Activated gamma-delta T cell (primary cell): ENCODE results near the gene CCDC116.
"Not testable (repeated sequence)": the region's sequence is repeated elsewhere in the genome, so short reads cannot be mapped to it uniquely, and the experiment has no call there.

Source experiments
- DNase-seq: peaks from one replicate; lab custom pipeline; 2025; lab: John Stamatoyannopoulos, UW

CCDC116 gene

GRCh38 chr22:21650823-21651520 is 18.4 kb downstream of the CCDC116 start:
- DNase-seq: no peak

- DNase-seq: no peak
Observed at GRCh38 chr22:21651521-21652009, 19.0 kb downstream of the CCDC116 start.

- DNase-seq: peak; percentile 72
Observed at GRCh38 chr22:21652010-21652546, 19.5 kb downstream of the CCDC116 start.

DNA sequence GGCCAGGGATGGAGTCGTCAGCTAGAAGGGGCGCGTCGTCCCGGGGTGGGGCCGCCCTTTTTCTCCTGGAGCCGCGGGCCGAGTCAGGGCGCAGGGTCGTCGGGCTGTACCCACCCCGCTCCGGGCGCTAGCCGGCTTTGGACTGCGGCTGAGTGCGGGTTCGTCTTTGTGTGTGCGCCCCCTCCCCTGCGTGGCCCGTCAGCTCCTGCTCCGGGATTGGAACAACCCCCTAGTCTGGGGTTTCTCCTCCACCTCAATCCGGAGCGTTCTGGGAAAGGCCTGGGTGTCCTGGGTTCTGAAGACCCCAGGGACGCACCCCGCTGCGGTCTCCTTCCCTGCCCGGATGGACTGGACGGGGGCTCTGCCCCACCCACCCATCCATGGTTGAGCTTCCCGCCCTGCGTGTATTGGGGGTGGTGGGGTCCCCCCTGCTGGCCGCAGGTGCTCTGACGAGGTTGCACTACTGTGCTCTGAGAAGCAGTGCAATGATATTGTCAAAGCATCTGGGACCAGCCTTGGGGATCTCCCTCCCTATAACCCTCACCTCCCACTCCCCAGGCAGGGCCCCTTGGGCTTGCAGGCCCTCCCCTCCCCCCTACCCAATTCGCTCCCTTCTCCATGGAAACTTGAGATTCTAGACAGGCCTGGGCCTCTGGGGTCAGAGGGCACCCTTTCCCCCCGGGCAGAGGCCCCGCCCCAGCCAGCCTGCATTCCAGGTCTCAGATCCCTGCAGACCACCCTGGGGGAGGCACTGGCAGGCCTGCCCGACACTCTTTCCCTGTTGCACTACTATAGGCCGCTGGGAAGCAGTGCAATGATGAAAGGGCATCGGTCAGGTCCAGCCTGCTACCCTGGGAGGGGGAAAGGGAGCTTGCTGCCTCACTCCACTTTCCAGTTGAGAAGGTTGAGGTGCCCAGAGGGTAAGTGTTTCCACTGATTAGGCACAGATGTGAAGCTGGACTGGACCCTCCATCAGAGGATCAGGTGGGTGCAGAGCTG is 20.3 kb downstream of the CCDC116 start:
- DNase-seq: no peak

DNA sequence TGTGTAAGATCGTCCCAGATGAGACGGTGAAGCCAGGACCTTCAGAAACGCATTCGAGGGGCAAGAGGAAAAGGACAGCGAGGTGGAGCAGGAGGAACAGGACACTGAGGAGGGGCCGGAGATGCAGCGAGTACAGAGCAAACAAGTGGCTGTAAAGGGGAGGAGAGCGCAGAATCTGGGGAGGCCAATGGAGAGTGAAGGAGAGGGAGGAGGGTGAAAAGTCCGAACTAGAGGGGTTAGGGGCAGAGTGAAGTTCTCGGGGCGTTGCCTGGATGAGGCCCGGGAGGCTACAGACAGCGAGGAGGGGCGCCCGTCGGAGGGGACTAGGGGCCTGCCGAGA is 24.4 kb downstream of the CCDC116 start:
- no peak for DNase-seq

DNA sequence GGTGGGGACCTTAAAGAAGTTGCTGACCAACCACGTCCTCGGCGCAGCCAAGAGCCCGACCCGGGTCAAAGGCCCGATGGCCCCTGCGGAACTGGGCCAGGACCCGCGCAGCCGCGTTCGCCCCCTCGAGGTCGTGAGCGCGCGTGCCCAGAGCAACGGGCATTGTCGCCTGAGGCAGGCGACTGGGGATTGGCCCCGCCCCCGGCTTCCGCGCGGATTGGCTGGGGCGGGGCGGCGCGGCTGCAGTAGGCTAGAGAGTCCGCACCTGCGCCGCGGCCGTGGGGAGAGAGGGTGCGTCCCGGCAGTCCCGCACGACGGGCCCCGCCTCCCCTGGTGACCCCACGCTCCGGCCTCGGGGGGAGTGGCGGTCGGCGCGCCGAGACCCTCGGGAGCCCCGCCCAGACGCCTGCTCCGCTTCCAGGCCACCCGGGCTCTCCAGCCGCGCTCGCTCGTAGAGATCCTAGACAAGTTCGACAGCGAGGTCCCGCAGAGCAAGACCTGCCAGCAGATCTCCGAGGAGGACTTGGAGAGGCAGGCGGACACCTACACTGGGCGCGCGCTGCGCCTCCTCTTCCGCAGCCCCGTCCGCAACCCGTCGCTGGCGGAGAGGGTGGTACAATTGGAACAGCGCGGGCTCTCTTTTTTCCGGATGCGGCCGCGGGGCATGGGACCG is 24.9 kb downstream of the CCDC116 start:
- peak; percentile 78 for DNase-seq

DNA sequence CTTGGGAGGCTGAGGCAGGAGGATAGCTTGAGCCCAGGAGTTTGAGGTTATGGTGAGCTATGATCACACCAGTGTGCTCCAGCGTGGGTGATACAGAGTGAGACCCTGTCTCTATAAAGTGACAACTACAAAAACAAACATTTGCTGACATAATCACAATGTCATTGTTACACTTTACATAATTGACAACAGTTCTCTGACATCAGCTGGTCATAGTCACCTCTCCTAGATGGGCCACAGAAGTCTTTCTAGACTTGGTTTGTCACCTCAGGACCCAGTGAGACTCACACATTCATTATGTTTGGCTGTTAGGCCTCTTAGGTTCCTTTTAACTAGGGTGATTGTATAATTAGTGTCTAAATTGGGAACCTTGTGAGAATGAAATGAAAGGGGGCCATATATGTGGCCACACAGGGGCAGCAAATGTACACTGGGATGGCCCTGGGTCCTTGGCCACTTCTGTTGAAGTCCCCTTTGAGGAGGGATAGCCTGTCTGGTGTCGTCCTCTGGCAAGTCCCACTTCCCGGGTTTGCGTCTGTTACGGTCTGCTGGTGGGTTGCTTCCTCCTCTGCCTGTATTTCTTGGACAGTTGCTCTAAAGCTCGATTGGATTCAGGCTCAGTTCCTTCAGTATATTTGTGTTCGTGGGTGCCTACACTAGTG is 27.4 kb downstream of the CCDC116 start:
- no peak for DNase-seq

GRCh38 chr22:21660904-21661303 is 28.3 kb downstream of the CCDC116 start:
- no peak for DNase-seq

DNA sequence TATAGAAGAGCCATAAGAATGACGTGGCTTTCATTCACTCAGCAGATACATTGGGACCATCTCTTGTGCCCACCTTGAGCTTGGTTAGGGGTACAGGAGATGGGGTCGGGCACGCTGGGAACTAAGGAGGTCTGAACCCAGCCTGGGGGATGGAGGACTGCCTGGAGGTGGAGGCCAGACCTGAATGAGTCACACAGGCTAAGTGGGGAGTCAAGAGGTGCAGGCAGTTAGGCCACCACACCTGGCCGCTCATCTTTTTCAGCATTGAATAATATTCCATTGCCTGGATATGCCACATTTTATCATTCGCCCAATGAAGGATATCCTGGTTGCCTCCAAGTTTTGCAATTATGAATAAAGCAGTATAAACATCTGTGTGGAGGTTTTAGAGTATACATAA is 29.4 kb downstream of the CCDC116 start:
- DNase-seq: no peak

DNA sequence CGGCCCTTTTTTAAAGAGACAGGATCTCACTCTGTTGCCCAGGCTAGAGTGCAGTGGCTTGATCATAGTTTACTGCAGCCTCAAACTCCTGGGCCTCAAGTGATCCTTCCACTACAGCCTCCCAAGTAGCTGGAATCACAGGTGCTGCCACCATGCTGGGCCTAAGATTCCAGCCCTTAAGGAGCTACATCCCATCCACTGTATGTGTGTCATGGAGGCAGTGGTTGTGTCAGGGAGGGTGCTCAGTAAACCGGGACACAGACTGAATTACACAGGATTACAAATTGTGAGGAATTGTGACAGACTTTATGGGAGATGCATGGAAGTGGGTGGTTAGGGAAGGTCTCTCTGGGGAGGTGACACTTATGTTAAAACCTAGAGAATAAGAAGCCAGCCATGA is 31.2 kb downstream of the CCDC116 start:
- DNase-seq: no peak

DNA sequence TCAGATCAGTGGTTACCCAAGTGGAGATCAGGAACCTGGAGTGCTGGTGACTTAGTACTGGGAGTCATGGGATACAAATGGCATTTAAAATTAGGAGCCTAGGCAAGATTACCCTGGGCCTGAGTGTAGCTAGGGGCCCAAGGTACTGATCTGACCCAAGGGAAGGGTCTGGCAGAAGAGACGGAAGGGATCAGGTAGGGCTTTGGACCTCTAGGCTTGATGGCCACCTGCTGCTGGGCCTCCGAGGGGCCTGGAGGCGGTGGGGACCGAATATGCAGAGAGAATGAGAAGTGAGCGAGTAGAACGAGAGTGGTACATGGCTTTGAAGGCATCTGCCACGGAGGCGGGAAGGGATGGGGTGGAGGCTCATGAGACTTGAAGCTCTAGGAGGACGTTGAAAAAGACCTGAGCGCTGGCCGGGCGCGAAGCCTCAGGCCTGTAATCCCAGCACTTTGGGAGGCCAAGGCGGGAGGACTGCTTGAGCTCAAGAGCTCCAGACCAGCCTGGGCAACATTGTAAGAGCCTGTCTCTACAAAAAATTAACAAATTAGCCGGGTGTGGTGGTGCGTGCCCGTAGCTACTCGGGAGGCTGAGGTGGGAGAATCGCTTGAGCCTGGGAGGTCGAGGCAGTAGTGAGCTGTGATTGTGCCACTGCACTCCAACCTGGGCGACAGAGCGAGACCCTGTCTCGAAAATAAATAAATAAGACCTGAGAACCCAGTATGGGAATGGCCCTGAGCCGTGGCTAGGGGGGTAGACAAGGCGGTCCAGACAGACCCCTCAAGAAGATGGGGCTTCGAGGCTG is 32.7 kb downstream of the CCDC116 start:
- DNase-seq: no peak

- no peak for DNase-seq
Observed at GRCh38 chr22:21666786-21667185, 34.2 kb downstream of the CCDC116 start.

DNA sequence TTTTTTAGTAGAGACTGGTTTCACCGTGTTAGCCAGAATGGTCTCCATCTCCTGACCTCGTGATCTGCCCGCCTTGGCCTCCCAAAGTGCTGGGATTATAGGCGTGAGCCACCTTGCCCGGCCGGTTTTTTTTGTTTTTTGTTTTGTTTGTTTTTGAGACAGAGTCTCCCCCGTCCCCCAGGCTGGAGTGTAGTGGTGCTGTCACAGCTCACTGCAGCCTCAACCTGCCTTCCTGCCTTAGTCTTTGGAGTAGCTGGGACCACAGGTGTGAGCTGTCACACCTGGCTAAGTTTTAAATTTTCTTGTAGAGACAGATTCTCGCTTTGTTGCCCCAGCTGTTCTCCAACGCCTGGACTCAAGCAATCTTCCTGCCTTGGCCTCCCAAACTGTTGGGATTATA is 36.5 kb downstream of the CCDC116 start:
- no peak for DNase-seq

GRCh38 chr22:21672107-21672629 is 39.6 kb downstream of the CCDC116 start:
- DNase-seq: no peak

GRCh38 chr22:21673534-21674321 is 41.2 kb downstream of the CCDC116 start:
- DNase-seq: no peak

DNA sequence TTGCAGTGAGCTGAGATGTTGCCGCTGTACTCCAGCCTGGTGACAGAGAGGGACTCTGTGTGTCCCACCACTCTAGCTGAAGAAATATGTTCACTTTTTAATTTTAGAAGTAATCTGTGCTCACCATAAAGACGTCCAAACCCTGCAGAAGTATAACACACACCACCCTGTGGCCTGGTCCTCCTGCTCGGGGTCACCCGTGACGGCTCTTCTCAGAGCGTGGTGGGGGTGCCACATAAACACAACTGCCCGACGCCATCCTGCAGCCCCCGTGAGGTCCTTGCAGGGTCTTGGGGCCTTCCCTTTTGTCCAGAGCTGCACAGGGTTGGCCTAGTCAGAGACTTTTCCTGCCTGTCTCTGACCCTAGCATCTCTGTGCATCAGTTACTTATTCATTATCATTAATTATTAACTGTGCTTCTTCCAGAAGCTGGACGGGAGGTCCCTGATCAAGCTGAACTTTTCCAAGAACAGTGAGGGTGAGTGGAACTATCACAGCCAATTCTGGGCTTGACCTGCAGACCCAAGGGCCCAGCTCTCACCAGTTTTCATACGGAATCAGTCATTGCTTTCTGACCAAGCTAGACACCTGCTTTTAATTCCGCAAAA is 42.2 kb downstream of the CCDC116 start:
- no peak for DNase-seq

DNA sequence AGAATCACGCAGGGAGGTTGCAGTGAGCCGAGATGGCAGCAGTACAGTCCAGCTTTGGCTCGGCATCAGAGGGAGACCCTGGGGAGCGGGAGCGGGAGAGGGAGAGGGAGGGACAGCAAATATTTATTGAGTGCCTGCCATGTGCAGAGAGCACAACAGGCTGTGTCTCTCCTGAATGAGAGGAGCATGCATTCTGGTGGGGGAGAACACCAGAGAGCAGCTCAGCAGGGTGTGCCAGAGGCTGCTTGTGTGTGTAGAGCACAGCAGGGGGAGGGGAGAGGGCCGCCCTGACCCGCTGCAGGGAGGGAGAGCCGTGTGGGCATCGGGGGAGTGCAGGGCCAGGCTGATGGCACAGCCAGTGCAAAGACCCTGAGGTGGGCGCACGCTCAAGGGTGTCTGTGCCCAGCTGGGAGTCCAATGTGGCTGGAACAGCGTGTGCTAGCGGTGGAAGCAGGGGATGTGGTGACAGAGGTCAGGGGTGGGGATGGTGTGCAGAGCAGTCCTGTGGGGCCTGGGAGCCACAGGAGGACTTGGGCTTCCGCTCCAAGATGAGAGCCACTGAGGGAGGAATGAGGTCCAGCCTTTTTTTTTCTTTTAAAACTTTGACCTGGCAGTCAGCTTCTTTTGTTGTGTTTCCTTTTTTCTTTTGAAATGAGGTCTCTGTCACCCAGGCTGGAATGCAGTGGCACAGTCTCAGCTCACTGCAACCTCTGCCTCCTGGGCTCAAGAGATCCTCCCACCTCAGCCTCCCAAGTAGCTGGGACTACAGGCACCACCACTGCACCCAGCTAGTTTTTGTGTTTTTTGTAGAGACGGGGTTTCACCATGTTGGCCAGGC is 45.3 kb downstream of the CCDC116 start:
- no peak for DNase-seq

- not testable (repeated sequence) for DNase-seq
Observed at GRCh38 chr22:21678842-21679241, 46.3 kb downstream of the CCDC116 start.
